H1 (cell line): ENCODE data around the gene PLA2G2E. TPM values are rescaled to one million over a fixed set of nuclear protein-coding genes. Genes with fewer than 3 reads are reported as not detected.

Source experiments
- CTCF ChIA-PET: fragments of 300-600 bp; sonication (Branson Sonifier 250); formaldehyde crosslinking; loops from one replicate; lab custom pipeline; 2021; ENCODE audit not compliant: partially characterized antibody; lab: Charles Lee
- POLR2A ChIA-PET: fragments of 300-600 bp; sonication (Branson Sonifier 250); formaldehyde crosslinking; loops from one replicate; lab custom pipeline; 2021; ENCODE audit warnings: inconsistent platforms; ENCODE audit not compliant: partially characterized antibody; lab: Charles Lee
- DNase-seq, 2 experiments: peaks; one replicate each; pipeline versions ENCODE4 v3.0.0 to v3.0.0-alpha.2; 2010 to 2022; ENCODE audit warnings: low spot score in 2 of 2, low read depth in 1 of 2, mixed read lengths in 1 of 2
- FAIRE-seq: peaks from 2 replicates; lab custom pipeline; 2011; peaks lifted over from hg19 to GRCh38; lab: Jason Lieb, UNC
- H2AFZ ChIP-seq: 2 replicates; pipeline ENCODE4 v1.8.1; 2012; ENCODE audit warnings: low read length, inconsistent platforms
- H2AK5ac ChIP-seq: 2 replicates; pipeline ENCODE4 v1.6.1; 2013; ENCODE audit warnings: low read depth, low read length
- H2BK120ac ChIP-seq: replicated peaks from 2 replicates; pipeline ENCODE3; 2013; ENCODE audit warnings: low read depth, low read length, inconsistent platforms
- H2BK12ac ChIP-seq: 2 replicates; pipeline ENCODE4 v1.6.1; 2013; ENCODE audit warnings: low read depth, low read length
- H2BK15ac ChIP-seq: 2 replicates; pipeline ENCODE4 v1.6.1; 2013; ENCODE audit warnings: low read length
- H2BK20ac ChIP-seq: 2 replicates; pipeline ENCODE4 v1.6.1; 2013; ENCODE audit warnings: low read length
- H2BK5ac ChIP-seq: 2 replicates; pipeline ENCODE4 v1.6.1; 2013; ENCODE audit warnings: low read depth, low read length
- H3K14ac ChIP-seq: 2 replicates; pipeline ENCODE4 v1.6.1; 2013; ENCODE audit warnings: inconsistent platforms; ENCODE audit not compliant: insufficient read length
- H3K18ac ChIP-seq: 2 replicates; pipeline ENCODE4 v1.6.1; 2013; ENCODE audit warnings: low read length; ENCODE audit errors: extremely low read depth
- H3K23ac ChIP-seq: 2 replicates; pipeline ENCODE4 v1.6.1; 2013; ENCODE audit warnings: inconsistent platforms; ENCODE audit not compliant: insufficient read length
- H3K23me2 ChIP-seq: 2 replicates; pipeline ENCODE4 v1.6.1; 2013; ENCODE audit warnings: low read depth, low read length
- H3K27ac ChIP-seq: 2 replicates; pipeline ENCODE4 v1.6.1; 2011; ENCODE audit warnings: low read depth, low read length, inconsistent platforms
- H3K27me3 ChIP-seq, 4 experiments: replicated peaks in 1 of 4; 1 replicate in 1 of 4; 2 replicates in 3 of 4; pipeline versions ENCODE4 v1.6.1 to v1.8.1; 2011 to 2013; ENCODE audit warnings: low read length in 3 of 4, mild to moderate bottlenecking in 3 of 4, inconsistent platforms in 2 of 4, mixed read lengths in 2 of 4, moderate library complexity in 1 of 4; ENCODE audit not compliant: control insufficient read depth in 3 of 4, insufficient read depth in 3 of 4; ENCODE audit errors: extremely low read depth in 1 of 4
- H3K36me3 ChIP-seq, 4 experiments: 2 replicates each; pipeline versions ENCODE4 v1.6.1 to v1.8.1; 2011 to 2013; ENCODE audit warnings: mild to moderate bottlenecking in 4 of 4, low read length in 3 of 4, moderate library complexity in 2 of 4, control low read depth in 1 of 4, inconsistent platforms in 1 of 4; ENCODE audit not compliant: insufficient read depth in 4 of 4, control insufficient read depth in 2 of 4
- H3K4ac ChIP-seq: replicated peaks from 2 replicates; pipeline ENCODE3; 2013; ENCODE audit warnings: low read length, low read depth, mixed read lengths, inconsistent platforms; ENCODE audit not compliant: insufficient read length
- H3K4me1 ChIP-seq, 4 experiments: replicated peaks in 1 of 4; 1 replicate in 1 of 4; 2 replicates in 3 of 4; pipeline versions ENCODE4 v1.6.1 to v1.8.1; 2011 to 2013; ENCODE audit warnings: low read length in 3 of 4, inconsistent platforms in 2 of 4, mixed read lengths in 1 of 4; ENCODE audit not compliant: insufficient read depth in 4 of 4, control insufficient read depth in 3 of 4
- H3K4me2 ChIP-seq, 2 experiments: 2 replicates each; pipeline versions ENCODE4 v1.6.1 to v1.8.1; 2011 to 2013; ENCODE audit warnings: low read depth in 2 of 2, low read length in 2 of 2, control low read depth in 1 of 2, inconsistent platforms in 1 of 2, mild to moderate bottlenecking in 1 of 2; ENCODE audit not compliant: insufficient read depth in 1 of 2
- H3K4me3 ChIP-seq, 4 experiments: fragments of 200-600, 300-600 bp in 1 of 4; sonication (generic), shearing (Covaris generic), sonication (Bioruptor Twin) in 1 of 4; 2 replicates each; pipeline versions ENCODE4 v1.5.1 to v1.8.1; 2011 to 2016; ENCODE audit warnings: low read length in 4 of 4, low read depth in 3 of 4, control low read depth in 2 of 4, inconsistent platforms in 2 of 4, mild to moderate bottlenecking in 2 of 4, mixed read lengths in 1 of 4, moderate library complexity in 1 of 4; ENCODE audit not compliant: insufficient read depth in 2 of 4; ENCODE audit errors: extremely low read depth in 1 of 4
- H3K56ac ChIP-seq: replicated peaks from 2 replicates; pipeline ENCODE3; 2013; ENCODE audit warnings: low read depth, mild to moderate bottlenecking, mixed read lengths, low read length, inconsistent platforms; ENCODE audit not compliant: insufficient read length
- H3K79me1 ChIP-seq: 2 replicates; pipeline ENCODE4 v1.6.1; 2013; ENCODE audit warnings: low read depth, low read length, control low read depth
- H3K79me2 ChIP-seq, 2 experiments: 2 replicates each; pipeline versions ENCODE4 v1.6.1 to v1.8.1; 2012 to 2013; ENCODE audit warnings: low read length in 2 of 2, mild to moderate bottlenecking in 2 of 2, inconsistent platforms in 1 of 2; ENCODE audit not compliant: insufficient read depth in 2 of 2, control insufficient read depth in 1 of 2
- H3K9ac ChIP-seq, 4 experiments: replicated peaks in 1 of 4; 1 replicate in 1 of 4; 2 replicates in 3 of 4; pipeline versions ENCODE4 v1.6.1 to v1.8.1; 2011 to 2013; ENCODE audit warnings: low read depth in 3 of 4, low read length in 3 of 4, control low read depth in 2 of 4, mild to moderate bottlenecking in 2 of 4, moderate library complexity in 2 of 4, inconsistent platforms in 1 of 4; ENCODE audit errors: extremely low read depth in 1 of 4
- H3K9me3 ChIP-seq, 2 experiments: 2 replicates each; pipeline versions ENCODE4 v1.6.1 to v1.8.1; 2012 to 2013; ENCODE audit warnings: mild to moderate bottlenecking in 2 of 2, moderate library complexity in 2 of 2, control low read depth in 1 of 2, inconsistent platforms in 1 of 2, low read depth in 1 of 2, low read length in 1 of 2, mixed read lengths in 1 of 2; ENCODE audit not compliant: insufficient read depth in 2 of 2
- H4K20me1 ChIP-seq, 2 experiments: replicated peaks in 1 of 2; 2 replicates each; pipeline versions ENCODE3 to v1.8.1; 2011 to 2013; ENCODE audit warnings: inconsistent platforms in 2 of 2, low read length in 2 of 2, mild to moderate bottlenecking in 1 of 2; ENCODE audit not compliant: insufficient read depth in 2 of 2, control insufficient read depth in 1 of 2
- H4K5ac ChIP-seq: 2 replicates; pipeline ENCODE4 v1.6.1; 2013; ENCODE audit warnings: low read length, low read depth, mixed read lengths, inconsistent platforms; ENCODE audit not compliant: insufficient read length
- H4K8ac ChIP-seq: 2 replicates; pipeline ENCODE4 v1.8.0; 2013; ENCODE audit warnings: mild to moderate bottlenecking, moderate library complexity, low read length, inconsistent platforms; ENCODE audit not compliant: insufficient read depth; ENCODE audit errors: extremely low read depth
- H4K91ac ChIP-seq: replicated peaks from 2 replicates; pipeline ENCODE3; 2013; ENCODE audit warnings: low read length, mixed read lengths, inconsistent platforms; ENCODE audit not compliant: insufficient read length
- CHD1 ChIP-seq: IDR thresholded peaks from 2 replicates; pipeline ENCODE4 v1.6.1; 2012; ENCODE audit warnings: low read depth, low read length, improper control_type of control experiment
- CREB1 ChIP-seq: IDR thresholded peaks from 2 replicates; pipeline ENCODE4 v1.6.1; 2012; ENCODE audit warnings: inconsistent platforms
- GTF2F1 ChIP-seq: IDR thresholded peaks from 2 replicates; pipeline ENCODE4 v1.6.1; 2012; ENCODE audit warnings: low read depth, low read length, improper control_type of control experiment, borderline replicate concordance
- KDM5A ChIP-seq: fragments of 200-600 bp; IDR thresholded peaks from 2 replicates; pipeline ENCODE4 v1.7.1; 2012; ENCODE audit warnings: mild to moderate bottlenecking, low read length, inconsistent platforms, mixed read lengths
- MAFK ChIP-seq: IDR thresholded peaks from 2 replicates; pipeline ENCODE4 v1.6.1; 2012; ENCODE audit warnings: low read depth, mild to moderate bottlenecking, improper control_type of control experiment, low read length
- RAD21 ChIP-seq, 2 experiments: IDR thresholded peaks in 1 of 2; conservative IDR thresholded peaks in 1 of 2; 2 replicates each; pipeline ENCODE4 v1.6.1; 2011; ENCODE audit warnings: low read depth in 2 of 2, low read length in 2 of 2, improper control_type of control experiment in 1 of 2, inconsistent platforms in 1 of 2, mild to moderate bottlenecking in 1 of 2, moderate library complexity in 1 of 2
- RFX5 ChIP-seq: IDR thresholded peaks from 2 replicates; pipeline ENCODE4 v1.6.1; 2011; ENCODE audit warnings: low read depth, low read length, improper control_type of control experiment, borderline replicate concordance
- SIN3A ChIP-seq, 2 experiments: IDR thresholded peaks in 1 of 2; conservative IDR thresholded peaks in 1 of 2; 2 replicates each; pipeline ENCODE4 v1.6.1; 2011 to 2012; ENCODE audit warnings: low read length in 2 of 2, improper control_type of control experiment in 1 of 2, low read depth in 1 of 2, mild to moderate bottlenecking in 1 of 2
- SP4 ChIP-seq: IDR thresholded peaks from 2 replicates; pipeline ENCODE4 v1.6.1; 2012; ENCODE audit warnings: low read length, inconsistent platforms
- SRF ChIP-seq: IDR thresholded peaks from 2 replicates; pipeline ENCODE4 v1.6.1; 2011; ENCODE audit warnings: mild to moderate bottlenecking, low read depth, low read length, moderate library complexity
- SUZ12 ChIP-seq: fragments of 200-600 bp; sonication (generic); IDR thresholded peaks from 2 replicates; pipeline ENCODE4 v1.6.1; 2012; ENCODE audit warnings: mild to moderate bottlenecking, inconsistent platforms, low read length, moderate library complexity, mixed read lengths
- ZNF274 ChIP-seq: IDR thresholded peaks from 2 replicates; pipeline ENCODE4 v1.7.0; 2012; ENCODE audit warnings: low read length, borderline replicate concordance; ENCODE audit errors: extremely low read depth
- WGBS, 2 experiments: shearing (Covaris generic) in 1 of 2; methylation state at CpG; one replicate each; pipeline versions ENCODE4 v1.1.6 to v1.1.7; 2013 to 2015; ENCODE audit warnings: low lambda C conversion rate in 2 of 2, mixed read lengths in 2 of 2, inconsistent platforms in 1 of 2, low coverage in 1 of 2, missing lambda C conversion rate in 1 of 2; ENCODE audit not compliant: insufficient replicate concordance in 2 of 2, insufficient coverage in 1 of 2, insufficient read length in 1 of 2; ENCODE audit errors: extremely low coverage in 1 of 2, missing lambda C conversion rate in 1 of 2; 5-methylcytosine and 5-hydroxymethylcytosine counted together
- polyA plus RNA-seq, 7 experiments: library from polyadenylated mRNA; depleted of rRNA in 3 of 7; stranded (reverse) in 5 of 7; unstranded in 2 of 7; fragments of >200 nt in 5 of 7; fragments of 200-250 nt in 2 of 7; gene quantifications; 1 replicate in 5 of 7; 2 replicates in 1 of 7; 4 replicates in 1 of 7; pipeline versions ENCODE4 v1.2.1 to v1.2.3, GENCODE V29; 2011 to 2013; ENCODE audit warnings: missing spikeins in 2 of 7, mixed read lengths in 2 of 7
- total RNA-seq: library from RNA; stranded (reverse); fragmentation: NEBNext Ultra II Directional; extraction: Animal tissue kit (Norgen Biotek cat#: 25700); gene quantifications from 2 replicates; pipeline ENCODE4 v1.2.1, GENCODE V29; 2021
- TF ChIP-seq, protein P1 (sequence below): IDR thresholded peaks from 2 replicates; pipeline ENCODE4 v1.6.1; 2011; ENCODE audit warnings: low read length, improper control_type of control experiment

The PLA2G2E gene
- total and polyA plus RNA-seq, 2 of the 8 experiments (the other 6 are each of a cell fraction or from before 2014, with no cell fraction given) = not detected

- Histone ChIP-seq H2BK15ac (no peak overlapping the region), H3K27me3 (no peaks in the 10 kb centered on the region; a peak in 1 of 7 replicates), H3K79me2 (no peaks in the 10 kb centered on the region), H3K9me3 (peaks cover 0 to 5% of the 10 kb centered on the region in 2 experiments; a peak in 1 of 4 replicates), H3K79me1 (no peaks in the 10 kb centered on the region), H3K9ac (no peak overlapping the region), H3K14ac (no peak overlapping the region), H3K4ac (no peak overlapping the region), H2BK12ac (no peak overlapping the region), H3K27ac (no peak overlapping the region), H2BK20ac (no peak overlapping the region), H2BK120ac (no peak overlapping the region), H4K8ac (no peak overlapping the region), H3K4me2 (no peak overlapping the region), H3K23ac (no peak overlapping the region), H2BK5ac (no peak overlapping the region), H3K18ac (no peak overlapping the region), H4K5ac (no peak overlapping the region), H4K20me1 (no peaks in the 10 kb centered on the region), H3K36me3 (no peaks in the 10 kb centered on the region), H4K91ac (no peak overlapping the region), H3K56ac (no peak overlapping the region), H3K23me2 (no peaks in the 10 kb centered on the region), H2AK5ac (no peak overlapping the region), H3K4me3 (no peak overlapping the region), H3K4me1 (peaks cover 0 to 1% (median 0%) of the 10 kb centered on the region in 4 experiments; a peak in 1 of 7 replicates), H2AFZ (no peak overlapping the region)
- ChIA-PET POLR2A (interaction anchor here (1.2 kb wide), 1 partner anchor 42 kb away, joined by 5 read pairs; no protein-coding TSS in a partner anchor), CTCF (interaction anchor here (1.1 to 1.2 kb wide), 2 partner anchors 11 to 19 kb away, joined by 4 read pairs; no protein-coding TSS in a partner anchor)
- no peak for DNase-seq
- 85% methylated on average over 4 of the region's 4 CpGs; no CpG with 5 or more reads in 1 of the 2 experiments for WGBS, 2 experiments
- FAIRE-seq = no peak
- TF ChIP-seq SIN3A (conservative IDR thresholded peaks at IDR 0.05 in 1 of 2, IDR thresholded peaks at IDR 0.05 in 1 of 2; ENCODE audit: low read depth in 1 of 2, low read length in 2 of 2) = no peak
- no peak for TF ChIP-seq SUZ12
- TF ChIP-seq SP4 = no peak
- no peak for TF ChIP-seq CHD1
- TF ChIP-seq MAFK = no peak
- no peak for TF ChIP-seq RAD21 (IDR thresholded peaks at IDR 0.05 in 1 of 2, conservative IDR thresholded peaks at IDR 0.05 in 1 of 2; ENCODE audit: low read depth in 2 of 2, low read length in 2 of 2)
- TF ChIP-seq CREB1 = no peak
- TF ChIP-seq GTF2F1 = no peak
- TF ChIP-seq, protein P1, sequence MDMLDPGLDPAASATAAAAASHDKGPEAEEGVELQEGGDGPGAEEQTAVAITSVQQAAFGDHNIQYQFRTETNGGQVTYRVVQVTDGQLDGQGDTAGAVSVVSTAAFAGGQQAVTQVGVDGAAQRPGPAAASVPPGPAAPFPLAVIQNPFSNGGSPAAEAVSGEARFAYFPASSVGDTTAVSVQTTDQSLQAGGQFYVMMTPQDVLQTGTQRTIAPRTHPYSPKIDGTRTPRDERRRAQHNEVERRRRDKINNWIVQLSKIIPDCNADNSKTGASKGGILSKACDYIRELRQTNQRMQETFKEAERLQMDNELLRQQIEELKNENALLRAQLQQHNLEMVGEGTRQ = no peak
- TF ChIP-seq ZNF274 = no peak
- no peak for TF ChIP-seq KDM5A
- TF ChIP-seq SRF = no peak
- TF ChIP-seq RFX5 = no peak
These were observed 40.2 kb upstream of the PLA2G2E start for GRCh38 chr1:19963636-19964035.
